Osteoblast (primary cell): Measurements from ENCODE around the gene TAF6. TPM values are rescaled to one million over a fixed set of nuclear protein-coding genes. Genes with fewer than 3 reads are reported as not detected.

Experiments used
- DNase-seq: peaks from one replicate; pipeline ENCODE4 v3.0.0; 2011; ENCODE audit warnings: low spot score, mixed read lengths; ENCODE audit not compliant: insufficient read length; ENCODE audit errors: missing footprints
- H2AFZ ChIP-seq: 2 replicates; pipeline ENCODE4 v1.6.0; 2011; ENCODE audit warnings: mild to moderate bottlenecking, low read length
- H3K27ac ChIP-seq: 2 replicates; pipeline ENCODE4 v1.5.1; 2011; ENCODE audit warnings: mild to moderate bottlenecking, low read depth, low read length, moderate library complexity
- H3K27me3 ChIP-seq: 2 replicates; pipeline ENCODE4 v1.6.0; 2012; ENCODE audit warnings: mild to moderate bottlenecking, control low read depth, inconsistent platforms, low read length, moderate library complexity; ENCODE audit not compliant: insufficient read depth
- H3K36me3 ChIP-seq: 2 replicates; pipeline ENCODE4 v1.5.1; 2011; ENCODE audit warnings: mild to moderate bottlenecking, low read length, control low read depth, moderate library complexity; ENCODE audit not compliant: insufficient read depth
- H3K4me1 ChIP-seq: 2 replicates; pipeline ENCODE4 v1.5.1; 2011; ENCODE audit warnings: mild to moderate bottlenecking, low read length, control low read depth, moderate library complexity; ENCODE audit not compliant: insufficient read depth
- H3K4me2 ChIP-seq: 2 replicates; pipeline ENCODE4 v1.6.0; 2011; ENCODE audit warnings: mild to moderate bottlenecking, low read length; ENCODE audit not compliant: insufficient read depth
- H3K4me3 ChIP-seq: fragments of 200-600 bp; sonication (generic); 3 replicates; pipeline ENCODE4 v1.5.1; 2012; ENCODE audit warnings: mild to moderate bottlenecking, low read length, inconsistent platforms; ENCODE audit not compliant: insufficient read depth
- H3K79me2 ChIP-seq: 2 replicates; pipeline ENCODE4 v1.6.0; 2012; ENCODE audit warnings: mild to moderate bottlenecking, low read length, control low read depth, inconsistent platforms; ENCODE audit not compliant: insufficient read depth
- H3K9me3 ChIP-seq: 2 replicates; pipeline ENCODE4 v1.5.1; 2011; ENCODE audit warnings: low read depth, low read length, control low read depth
- H4K20me1 ChIP-seq: 2 replicates; pipeline ENCODE4 v1.6.0; 2012; ENCODE audit warnings: mild to moderate bottlenecking, low read length, control low read depth; ENCODE audit not compliant: insufficient read depth
- total RNA-seq: library from RNA; depleted of rRNA; stranded (reverse); fragments of >200 nt; gene quantifications from 2 replicates; pipeline ENCODE4 v1.2.3, GENCODE V29; 2012
- TF ChIP-seq, protein P1 (sequence below): IDR thresholded peaks from 2 replicates; pipeline ENCODE4 v1.5.1; 2011; ENCODE audit warnings: mild to moderate bottlenecking, low read depth, low read length, moderate library complexity; ENCODE audit errors: extremely low read depth

TAF6 gene
- total RNA-seq, 1 donor, result 36.2 TPM

DNA sequence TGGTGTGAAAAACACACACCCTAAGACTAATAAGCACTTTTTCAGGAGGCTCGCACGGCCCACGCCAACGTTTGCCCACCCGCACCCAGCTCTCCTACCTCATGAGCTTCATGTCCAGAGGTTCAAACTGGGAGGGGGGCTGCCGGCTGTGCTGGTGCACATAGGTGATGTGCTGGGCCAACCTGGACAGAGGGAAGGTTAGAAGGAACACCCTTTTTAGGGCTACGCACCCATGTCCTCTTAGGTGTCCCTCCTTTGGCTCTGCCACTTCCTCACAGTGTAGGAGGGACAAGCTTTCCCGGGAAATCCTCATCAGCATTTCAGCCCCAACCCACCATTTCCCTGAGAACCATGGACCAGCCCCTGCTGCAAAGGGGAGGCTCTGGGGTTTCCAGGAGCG lies 23.9 kb downstream of the TAF6 start:
- Histone ChIP-seq H3K27ac (no peak overlapping the region), H3K4me3 (no peak overlapping the region), H3K27me3 (no peaks in the 10 kb centered on the region), H3K36me3 (peaks cover 94% of the 10 kb centered on the region), H3K4me1 (peaks cover 13% of the 10 kb centered on the region), H2AFZ (no peak overlapping the region), H3K9me3 (no peaks in the 10 kb centered on the region), H3K4me2 (no peak overlapping the region), H4K20me1 (peaks cover 7% of the 10 kb centered on the region), H3K79me2 (peaks cover 62% of the 10 kb centered on the region)
- TF ChIP-seq, protein P1, sequence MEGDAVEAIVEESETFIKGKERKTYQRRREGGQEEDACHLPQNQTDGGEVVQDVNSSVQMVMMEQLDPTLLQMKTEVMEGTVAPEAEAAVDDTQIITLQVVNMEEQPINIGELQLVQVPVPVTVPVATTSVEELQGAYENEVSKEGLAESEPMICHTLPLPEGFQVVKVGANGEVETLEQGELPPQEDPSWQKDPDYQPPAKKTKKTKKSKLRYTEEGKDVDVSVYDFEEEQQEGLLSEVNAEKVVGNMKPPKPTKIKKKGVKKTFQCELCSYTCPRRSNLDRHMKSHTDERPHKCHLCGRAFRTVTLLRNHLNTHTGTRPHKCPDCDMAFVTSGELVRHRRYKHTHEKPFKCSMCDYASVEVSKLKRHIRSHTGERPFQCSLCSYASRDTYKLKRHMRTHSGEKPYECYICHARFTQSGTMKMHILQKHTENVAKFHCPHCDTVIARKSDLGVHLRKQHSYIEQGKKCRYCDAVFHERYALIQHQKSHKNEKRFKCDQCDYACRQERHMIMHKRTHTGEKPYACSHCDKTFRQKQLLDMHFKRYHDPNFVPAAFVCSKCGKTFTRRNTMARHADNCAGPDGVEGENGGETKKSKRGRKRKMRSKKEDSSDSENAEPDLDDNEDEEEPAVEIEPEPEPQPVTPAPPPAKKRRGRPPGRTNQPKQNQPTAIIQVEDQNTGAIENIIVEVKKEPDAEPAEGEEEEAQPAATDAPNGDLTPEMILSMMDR, result no peak
- DNase-seq, result no peak

DNA sequence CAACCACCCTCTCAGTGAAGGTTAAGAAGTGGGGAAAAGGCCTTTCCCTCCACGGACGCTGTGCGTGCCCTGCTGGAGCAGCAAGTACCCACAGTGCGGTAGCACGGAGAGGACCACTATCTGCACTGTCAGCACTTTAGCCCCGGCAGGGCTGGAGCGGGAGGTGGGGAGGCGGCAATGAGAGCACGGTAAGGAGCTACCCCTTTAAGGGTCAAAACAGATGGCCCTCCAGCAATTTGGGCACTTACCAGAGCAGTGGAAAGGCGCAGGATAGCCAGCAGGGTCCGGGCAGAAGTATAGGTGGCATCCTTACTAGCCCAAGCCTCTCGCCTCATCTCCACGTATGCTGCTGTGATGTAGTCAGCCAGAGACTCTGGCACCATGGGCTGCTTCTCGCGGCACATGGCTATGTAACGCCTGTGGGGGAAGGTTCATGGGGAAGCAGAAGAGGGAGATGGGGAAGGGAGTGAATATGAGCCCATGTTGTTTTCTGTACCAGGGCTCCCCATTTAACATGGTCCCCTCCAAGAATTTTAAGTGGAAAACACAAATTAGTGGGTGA lies 25.2 kb downstream of the TAF6 start:
- Histone ChIP-seq H2AFZ (no peak overlapping the region), H3K27ac (no peak overlapping the region), H3K4me3 (no peak overlapping the region), H3K36me3 (peaks cover 86% of the 10 kb centered on the region), H3K9me3 (no peaks in the 10 kb centered on the region), H3K79me2 (peaks cover 55% of the 10 kb centered on the region), H4K20me1 (peaks cover 7% of the 10 kb centered on the region), H3K4me2 (no peak overlapping the region), H3K4me1 (peaks cover 14% of the 10 kb centered on the region), H3K27me3 (no peaks in the 10 kb centered on the region)
- DNase-seq, result no peak
- TF ChIP-seq, protein P1, result no peak

DNA sequence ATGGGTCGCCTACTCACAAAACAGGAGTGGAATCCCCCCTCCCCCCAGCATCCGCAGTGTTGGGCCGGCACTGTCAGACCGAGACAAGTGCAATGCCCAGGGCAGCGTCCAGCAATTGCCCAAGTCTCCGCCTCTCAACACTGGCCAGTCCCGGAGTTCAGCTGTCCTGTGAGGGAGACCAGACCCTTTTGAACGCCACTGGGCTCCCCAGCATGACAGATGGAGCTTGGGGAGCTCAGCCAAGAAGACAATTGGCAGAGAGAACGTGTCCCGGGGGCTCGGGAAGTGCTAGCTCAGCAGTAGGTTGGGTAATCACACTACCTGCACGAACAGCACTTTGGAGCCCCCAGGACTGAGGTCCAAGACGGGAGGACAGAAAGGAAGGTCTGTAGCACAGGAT lies 25.7 kb downstream of the TAF6 start:
- no peak for DNase-seq
- peaks cover 54% of the 10 kb centered on the region for H3K79me2 ChIP-seq

DNA sequence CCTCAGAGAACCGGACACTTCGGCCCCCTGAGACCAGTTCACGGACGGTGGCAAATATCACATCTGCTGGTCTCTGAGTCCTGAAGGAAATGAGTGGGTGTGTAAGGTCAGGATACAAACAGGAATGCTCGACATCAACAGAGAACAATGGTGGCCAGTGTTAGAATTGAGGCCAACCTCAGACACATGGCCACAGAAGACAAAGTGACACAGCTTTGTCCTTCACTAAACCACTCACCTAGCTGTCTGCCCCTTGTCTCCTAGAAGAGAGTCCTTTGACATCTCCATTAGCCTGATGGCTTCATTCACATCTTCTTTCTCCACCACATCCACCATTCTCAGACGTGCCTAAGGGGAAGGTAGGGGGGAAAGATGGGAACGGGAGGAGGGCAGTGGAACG lies 26.1 kb downstream of the TAF6 start:
- Histone ChIP-seq H2AFZ (no peak overlapping the region), H4K20me1 (peaks cover 7% of the 10 kb centered on the region), H3K4me3 (no peak overlapping the region), H3K4me1 (peaks cover 18% of the 10 kb centered on the region), H3K4me2 (no peak overlapping the region), H3K27ac (no peak overlapping the region), H3K36me3 (peaks cover 76% of the 10 kb centered on the region), H3K9me3 (no peaks in the 10 kb centered on the region), H3K79me2 (peaks cover 52% of the 10 kb centered on the region), H3K27me3 (no peaks in the 10 kb centered on the region)
- TF ChIP-seq, protein P1, result no peak
- no peak for DNase-seq

More for the DNA sequence above, 25.7 kb downstream of the TAF6 start:
- H4K20me1 ChIP-seq, result peaks cover 7% of the 10 kb centered on the region
- H3K4me2 ChIP-seq, result no peak overlapping the region
- H3K27me3 ChIP-seq, result no peaks in the 10 kb centered on the region
- no peak overlapping the region for H3K4me3 ChIP-seq
- H3K27ac ChIP-seq, result no peak overlapping the region
- H3K9me3 ChIP-seq, result no peaks in the 10 kb centered on the region
- TF ChIP-seq, protein P1, result no peak
- peaks cover 15% of the 10 kb centered on the region for H3K4me1 ChIP-seq
- H3K36me3 ChIP-seq, result peaks cover 81% of the 10 kb centered on the region
- H2AFZ ChIP-seq, result no peak overlapping the region
